Measurements from ENCODE around the gene GABPB1.
"Not testable (repeated sequence)": the region's sequence is repeated elsewhere in the genome, so short reads cannot be mapped to it uniquely, and the experiment has no call there.

- TF ChIP-seq CTCF, POLR2A (IDR thresholded peaks at IDR 0.05): not testable (repeated sequence)
These were observed 27.4 kb upstream of the GABPB1 start for GRCh38 chr15:50382408-50382807.
